ENCODE data around the gene STPG1. TPM values are rescaled to one million over a fixed set of nuclear protein-coding genes. Genes with fewer than 3 reads are reported as not detected.
A peak's percentile ranks its signal among the peaks of the same experiment; 100 is the strongest.

Gene STPG1
- total and polyA plus RNA-seq, 4 donors = 2.1 to 5.7 (median 3.7) TPM

DNA sequence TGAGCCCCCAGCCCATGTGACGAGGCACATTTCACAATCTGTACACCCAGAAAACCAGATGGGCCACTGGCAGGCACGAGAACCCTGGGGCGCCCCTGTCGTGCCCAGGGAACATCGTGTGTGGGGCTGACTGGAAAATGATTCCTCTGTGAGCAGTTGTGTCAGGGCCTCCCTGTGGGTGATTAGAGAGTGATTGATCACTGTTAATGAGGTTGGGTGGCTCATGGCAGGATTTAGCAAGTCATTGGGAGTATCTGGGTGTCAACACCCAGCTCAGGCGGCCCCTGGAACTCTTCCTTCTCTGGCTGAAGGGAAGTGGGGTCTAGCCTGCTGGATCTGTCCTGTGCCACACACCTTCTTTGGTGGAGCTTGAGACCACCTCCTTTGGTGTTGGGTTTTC lies 88.7 kb downstream of the STPG1 start:
- Histone ChIP-seq H3K27me3 (ENCODE audit: control insufficient read depth in 1 of 2, insufficient read depth in 2 of 2, low read length in 1 of 2) (no peaks in the 10 kb centered on the region), H3K4me1 (ENCODE audit: control insufficient read depth in 1 of 2, insufficient read depth in 2 of 2, low read length in 2 of 2) (no peaks in the 10 kb centered on the region), H3K4me3 (ENCODE audit: low read length in 2 of 2) (no peak overlapping the region), H3K9me3 (ENCODE audit: control insufficient read depth, low read length) (no peaks in the 10 kb centered on the region), H3K36me3 (ENCODE audit: control insufficient read depth in 1 of 2, insufficient read depth in 2 of 2, low read length in 1 of 2) (no peaks in the 10 kb centered on the region), H3K27ac (ENCODE audit: low read depth in 1 of 2, low read length in 2 of 2) (no peak overlapping the region)
- DNase-seq (no peak), ATAC-seq (ENCODE audit: low FRiP score) (no peak)
- intact Hi-C loops (cut with DNase I) = no loop called here
- WGBS, 2 donors = 82 to 91% methylated on average over 6 of the region's 6 CpGs

DNA sequence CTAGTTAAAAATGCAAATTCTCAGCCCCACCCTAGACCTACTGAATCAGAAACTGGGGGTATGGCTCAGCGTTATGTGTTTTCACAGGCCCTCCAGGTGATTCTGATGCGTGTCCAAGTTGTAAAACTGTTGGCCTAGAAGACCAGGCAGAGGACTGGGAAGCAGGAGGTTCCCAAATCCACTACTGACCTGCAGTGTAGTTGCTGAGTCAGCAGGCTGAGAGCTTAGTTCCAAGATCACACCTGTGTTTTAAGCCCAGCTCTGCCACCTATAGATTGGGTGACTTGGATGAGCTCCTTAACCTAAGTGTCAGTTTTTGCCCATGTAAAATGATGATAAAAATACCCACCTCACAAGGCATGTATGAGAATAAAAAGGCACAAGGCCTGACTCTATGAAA lies 90.3 kb downstream of the STPG1 start:
- ATAC-seq (ENCODE audit: low FRiP score) (no peak), DNase-seq (no peak)
- Histone ChIP-seq H3K27ac (ENCODE audit: low read depth in 1 of 2, low read length in 2 of 2) (no peak overlapping the region), H3K27me3 (ENCODE audit: control insufficient read depth in 1 of 2, insufficient read depth in 2 of 2, low read length in 1 of 2) (no peaks in the 10 kb centered on the region), H3K9me3 (ENCODE audit: control insufficient read depth, low read length) (no peaks in the 10 kb centered on the region), H3K4me1 (ENCODE audit: control insufficient read depth in 1 of 2, insufficient read depth in 2 of 2, low read length in 2 of 2) (no peaks in the 10 kb centered on the region), H3K36me3 (ENCODE audit: control insufficient read depth in 1 of 2, insufficient read depth in 2 of 2, low read length in 1 of 2) (no peaks in the 10 kb centered on the region), H3K4me3 (ENCODE audit: low read length in 2 of 2) (no peak overlapping the region)
- intact Hi-C loops (cut with DNase I) = no loop called here
- WGBS, 2 donors = 98 to 99% methylated on average over 2 of the region's 2 CpGs

DNA sequence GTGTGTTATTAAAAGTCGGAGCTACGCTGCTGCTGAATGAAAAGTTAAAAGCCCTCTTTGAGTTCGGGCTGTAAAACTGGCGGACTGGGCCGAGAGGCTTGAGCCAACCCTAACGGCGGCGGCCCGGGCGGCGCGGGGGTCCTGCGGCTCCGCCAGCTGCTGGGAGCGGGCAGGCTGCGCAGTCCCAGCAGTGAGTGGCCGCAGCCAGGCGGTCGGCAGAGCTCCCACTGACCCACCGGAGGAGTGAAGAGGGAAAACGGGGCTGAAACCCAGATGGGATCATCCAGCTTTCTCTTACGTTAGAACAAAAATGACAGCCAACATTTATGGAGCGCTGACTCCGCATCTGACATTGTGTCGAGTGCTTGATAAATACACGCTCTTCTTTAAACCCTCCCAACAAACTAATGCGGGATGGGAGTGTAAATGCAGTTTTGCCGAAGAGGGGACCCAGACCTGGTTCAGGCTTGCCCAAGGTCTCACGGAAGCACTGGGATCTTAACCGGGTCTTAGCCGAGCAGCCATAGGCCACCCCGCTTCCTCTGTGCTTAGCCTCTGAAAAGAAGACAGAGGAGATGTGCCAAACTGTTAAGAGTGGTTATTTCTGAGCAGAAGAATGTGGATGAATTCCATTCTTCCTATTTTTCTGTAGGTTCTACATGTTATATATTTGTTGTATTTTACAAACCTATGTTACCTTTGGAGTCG lies 91.0 kb downstream of the STPG1 start:
- H3K36me3 ChIP-seq (ENCODE audit: control insufficient read depth in 1 of 2, insufficient read depth in 2 of 2, low read length in 1 of 2) = no peaks in the 10 kb centered on the region
- DNase-seq (no peak), ATAC-seq (ENCODE audit: low FRiP score) (peak; percentile 24)
- intact Hi-C loops (cut with DNase I) = no loop called here
- H3K27me3 ChIP-seq (ENCODE audit: control insufficient read depth in 1 of 2, insufficient read depth in 2 of 2, low read length in 1 of 2) = no peaks in the 10 kb centered on the region
- no peaks in the 10 kb centered on the region for H3K9me3 ChIP-seq (ENCODE audit: control insufficient read depth, low read length)
- WGBS, 2 donors = 30 to 31% methylated on average over 33 of the region's 33 CpGs
- H3K4me3 ChIP-seq (ENCODE audit: low read length in 2 of 2) = peak overlapping the region; percentile 28 to 39
- H3K4me1 ChIP-seq (ENCODE audit: control insufficient read depth in 1 of 2, insufficient read depth in 2 of 2, low read length in 2 of 2) = no peaks in the 10 kb centered on the region
- H3K27ac ChIP-seq (ENCODE audit: low read depth in 1 of 2, low read length in 2 of 2) = no peak overlapping the region

DNA sequence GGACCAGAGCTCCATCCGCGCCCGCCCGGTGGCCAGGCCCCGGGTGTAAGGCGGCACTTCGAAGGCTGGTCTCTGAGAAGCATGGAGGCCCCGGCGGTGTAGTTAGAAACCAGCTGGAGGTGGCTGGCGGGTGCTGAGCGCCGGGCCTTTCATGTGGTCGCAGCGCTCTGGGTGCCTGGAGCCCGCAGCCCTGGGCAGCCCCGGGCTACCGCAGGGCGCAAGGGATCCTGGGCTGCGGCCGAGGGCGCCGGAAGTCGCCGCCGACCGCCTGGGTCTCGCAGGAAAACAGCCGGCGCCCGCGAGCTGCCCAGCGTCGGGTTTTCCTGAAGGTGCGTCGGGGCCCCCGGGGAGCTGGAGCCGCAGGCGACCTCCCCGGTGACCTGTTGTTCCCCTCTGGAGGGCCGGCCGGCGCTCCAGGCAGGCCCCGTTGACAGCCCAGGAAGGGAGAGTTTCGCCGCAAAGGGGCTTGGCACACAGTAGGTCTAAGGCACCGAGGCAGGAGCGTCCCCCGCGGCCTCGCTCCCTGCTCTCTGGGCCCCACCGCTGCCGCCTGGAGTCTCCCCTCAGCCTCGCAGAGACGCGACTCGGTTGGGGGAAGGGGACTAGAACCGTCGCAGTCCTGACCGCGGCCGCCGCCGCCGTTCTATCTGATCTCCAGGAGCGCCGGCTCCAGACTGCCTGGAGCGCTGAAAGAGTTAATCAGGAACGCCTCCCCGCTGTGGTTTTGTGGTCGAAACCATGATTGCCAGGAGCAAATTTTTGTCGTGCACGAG lies 91.7 kb downstream of the STPG1 start:
- no peaks in the 10 kb centered on the region for H3K36me3 ChIP-seq (ENCODE audit: control insufficient read depth in 1 of 2, insufficient read depth in 2 of 2, low read length in 1 of 2)
- H3K27ac ChIP-seq (ENCODE audit: low read depth in 1 of 2, low read length in 2 of 2) = peak overlapping the region in 1 of 2 donors; percentile 14
- H3K4me3 ChIP-seq (ENCODE audit: low read length in 2 of 2) = peak overlapping the region; percentile 28 to 39
- ATAC-seq (ENCODE audit: low FRiP score) (peak; percentile 81), DNase-seq (peak; percentile 72 to 83)
- H3K9me3 ChIP-seq (ENCODE audit: control insufficient read depth, low read length) = no peaks in the 10 kb centered on the region
- intact Hi-C loops (cut with DNase I) = no loop called here
- no peaks in the 10 kb centered on the region for H3K27me3 ChIP-seq (ENCODE audit: control insufficient read depth in 1 of 2, insufficient read depth in 2 of 2, low read length in 1 of 2)
- no peaks in the 10 kb centered on the region for H3K4me1 ChIP-seq (ENCODE audit: control insufficient read depth in 1 of 2, insufficient read depth in 2 of 2, low read length in 2 of 2)
- WGBS, 2 donors = 9% methylated on average over 71 to 72 of the region's 72 CpGs

DNA sequence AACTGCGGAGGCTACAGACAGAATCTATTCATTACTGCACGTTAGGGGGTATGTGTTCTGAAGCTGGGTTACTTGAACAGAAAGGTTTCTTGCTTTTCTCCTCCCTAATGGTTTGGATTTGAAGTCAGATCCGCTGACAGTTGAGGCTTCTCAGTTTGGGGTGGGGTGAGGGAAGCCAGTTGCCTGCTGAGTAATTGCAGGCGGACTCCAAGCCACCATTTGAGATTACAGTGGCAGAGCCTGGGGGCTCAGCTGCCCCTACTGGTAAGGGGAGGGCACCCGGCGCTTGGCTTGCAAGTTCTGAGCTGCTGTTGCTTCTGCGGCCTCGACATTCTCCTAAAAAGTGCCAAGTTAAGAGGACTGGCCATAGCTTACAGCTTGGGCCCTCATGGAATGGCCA lies 92.5 kb downstream of the STPG1 start:
- Histone ChIP-seq H3K4me3 (ENCODE audit: low read length in 2 of 2) (no peak overlapping the region), H3K4me1 (ENCODE audit: control insufficient read depth in 1 of 2, insufficient read depth in 2 of 2, low read length in 2 of 2) (no peaks in the 10 kb centered on the region), H3K27ac (ENCODE audit: low read depth in 1 of 2, low read length in 2 of 2) (no peak overlapping the region), H3K36me3 (ENCODE audit: control insufficient read depth in 1 of 2, insufficient read depth in 2 of 2, low read length in 1 of 2) (no peaks in the 10 kb centered on the region), H3K27me3 (ENCODE audit: control insufficient read depth in 1 of 2, insufficient read depth in 2 of 2, low read length in 1 of 2) (no peaks in the 10 kb centered on the region), H3K9me3 (ENCODE audit: control insufficient read depth, low read length) (no peaks in the 10 kb centered on the region)
- 94 to 95% methylated on average over 8 of the region's 8 CpGs for WGBS, 2 donors
- no peak for ATAC-seq (ENCODE audit: low FRiP score)
- DNase-seq = no peak
- intact Hi-C loops (cut with DNase I) = no loop called here

DNA sequence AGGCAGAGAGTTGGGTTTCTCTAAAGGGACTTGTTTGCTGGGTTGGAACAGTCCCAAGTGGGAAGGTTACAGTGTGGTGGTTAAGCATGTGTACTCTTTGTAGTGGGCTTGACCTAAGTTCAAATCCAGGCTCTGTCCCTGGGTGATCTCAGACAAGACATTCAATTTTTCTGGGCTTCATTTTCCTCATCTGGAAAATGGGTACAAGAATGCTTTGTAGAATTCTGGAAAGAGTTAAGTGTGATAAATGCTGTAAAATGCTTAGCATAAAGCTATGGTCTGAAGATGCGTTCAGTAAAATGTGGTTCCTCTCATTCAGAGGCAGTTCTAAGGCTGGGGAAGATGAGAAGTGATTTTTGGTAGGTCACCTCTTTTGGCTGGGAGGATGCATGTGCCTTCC lies 93.6 kb downstream of the STPG1 start:
- ATAC-seq (ENCODE audit: low FRiP score) (no peak), DNase-seq (no peak)
- Histone ChIP-seq H3K36me3 (ENCODE audit: control insufficient read depth in 1 of 2, insufficient read depth in 2 of 2, low read length in 1 of 2) (no peaks in the 10 kb centered on the region), H3K27me3 (ENCODE audit: control insufficient read depth in 1 of 2, insufficient read depth in 2 of 2, low read length in 1 of 2) (no peaks in the 10 kb centered on the region), H3K4me1 (ENCODE audit: control insufficient read depth in 1 of 2, insufficient read depth in 2 of 2, low read length in 2 of 2) (no peaks in the 10 kb centered on the region), H3K4me3 (ENCODE audit: low read length in 2 of 2) (no peak overlapping the region), H3K27ac (ENCODE audit: low read depth in 1 of 2, low read length in 2 of 2) (no peak overlapping the region), H3K9me3 (ENCODE audit: control insufficient read depth, low read length) (no peaks in the 10 kb centered on the region)
- intact Hi-C loops (cut with DNase I) = no loop called here
- WGBS, 2 donors = 96 to 99% methylated on average over 1 of the region's 1 CpG

DNA sequence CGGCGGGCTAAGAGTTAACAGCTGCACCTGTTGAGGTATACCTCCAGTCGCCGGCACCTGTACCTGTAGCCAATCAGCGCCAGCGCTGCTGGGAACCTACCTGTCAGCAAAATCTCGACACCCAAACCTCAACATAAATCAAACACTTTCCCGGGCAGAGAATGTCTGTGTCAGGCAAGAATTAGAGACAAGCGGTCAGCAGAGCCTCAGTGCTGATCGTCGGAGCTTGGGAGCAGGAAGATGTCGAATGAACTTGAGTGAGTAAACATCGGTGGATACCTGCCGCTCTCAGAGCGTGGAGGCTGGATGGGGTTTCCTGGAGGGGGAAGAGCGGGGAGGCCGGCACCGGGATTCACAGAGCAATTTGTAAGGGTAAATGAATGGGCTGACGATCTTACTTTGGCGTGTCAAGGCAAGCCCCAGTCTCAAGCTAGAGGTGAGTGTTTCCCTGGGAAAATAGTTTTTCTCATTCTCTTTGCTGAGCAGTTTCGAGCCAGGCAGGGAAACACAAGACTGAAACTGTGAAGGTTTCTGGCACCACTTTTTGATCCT lies 94.2 kb downstream of the STPG1 start, which contains the start of gene GRHL3:
Gene GRHL3 (plus strand): TSS at position 46 of the 552 bp plus-strand sequence. CDS start 195 bp downstream, at position 241.
- no peaks in the 10 kb centered on the region for H3K4me1 ChIP-seq (ENCODE audit: control insufficient read depth in 1 of 2, insufficient read depth in 2 of 2, low read length in 2 of 2)
- ATAC-seq (ENCODE audit: low FRiP score) = no peak
- 6 to 9% methylated on average over 21 of the region's 21 CpGs for WGBS, 2 donors
- intact Hi-C loops (cut with DNase I) = no loop called here
- H3K4me3 ChIP-seq (ENCODE audit: low read length in 2 of 2) = no peak within 1 kb of the TSS
- DNase-seq = no peak
- no peaks in the 10 kb centered on the region for H3K9me3 ChIP-seq (ENCODE audit: control insufficient read depth, low read length)
- no peaks in the 10 kb centered on the region for H3K27me3 ChIP-seq (ENCODE audit: control insufficient read depth in 1 of 2, insufficient read depth in 2 of 2, low read length in 1 of 2)
- H3K36me3 ChIP-seq (ENCODE audit: control insufficient read depth in 1 of 2, insufficient read depth in 2 of 2, low read length in 1 of 2) = no peaks in the 10 kb centered on the region
- no peak within 1 kb of the TSS for H3K27ac ChIP-seq (ENCODE audit: low read depth in 1 of 2, low read length in 2 of 2)

DNA sequence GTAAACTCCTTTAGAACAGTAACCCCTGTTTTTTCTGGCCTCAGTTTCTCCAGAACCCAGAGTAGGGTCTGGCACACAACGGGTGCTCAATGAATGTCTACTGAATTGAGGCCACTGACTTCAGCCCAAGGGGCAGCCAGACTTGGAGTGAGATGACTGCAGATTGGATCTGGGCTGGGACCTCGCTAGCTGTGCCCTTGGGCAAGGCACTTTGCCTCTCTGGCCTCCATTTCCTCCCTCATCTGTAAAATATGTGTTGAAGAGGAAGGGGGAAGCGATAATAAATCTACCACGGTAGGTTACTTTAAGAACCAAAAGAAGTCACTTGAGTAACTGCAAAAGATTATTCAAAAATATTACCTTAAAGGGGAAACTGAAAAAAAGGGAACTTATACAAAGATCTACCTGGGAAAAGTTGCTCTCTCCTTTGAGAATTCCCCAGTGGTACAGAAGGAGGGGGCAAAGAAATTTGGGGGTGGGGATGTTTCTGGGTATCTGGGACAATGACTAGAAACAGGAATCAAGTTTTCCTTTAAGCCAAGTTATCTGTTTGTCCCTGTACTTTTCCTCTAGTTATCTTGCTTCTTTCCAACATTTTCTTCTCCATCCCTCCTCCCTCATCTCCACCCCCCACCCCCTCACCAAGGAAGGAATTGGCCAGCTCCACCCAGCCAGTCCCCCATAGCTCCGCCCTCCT lies 94.8 kb downstream of the STPG1 start:
- Histone ChIP-seq H3K9me3 (ENCODE audit: control insufficient read depth, low read length) (no peaks in the 10 kb centered on the region), H3K27me3 (ENCODE audit: control insufficient read depth in 1 of 2, insufficient read depth in 2 of 2, low read length in 1 of 2) (no peaks in the 10 kb centered on the region), H3K27ac (ENCODE audit: low read depth in 1 of 2, low read length in 2 of 2) (no peak overlapping the region), H3K4me1 (ENCODE audit: control insufficient read depth in 1 of 2, insufficient read depth in 2 of 2, low read length in 2 of 2) (no peaks in the 10 kb centered on the region), H3K36me3 (ENCODE audit: control insufficient read depth in 1 of 2, insufficient read depth in 2 of 2, low read length in 1 of 2) (no peaks in the 10 kb centered on the region), H3K4me3 (ENCODE audit: low read length in 2 of 2) (no peak overlapping the region)
- ATAC-seq (ENCODE audit: low FRiP score) (no peak), DNase-seq (no peak)
- intact Hi-C loops (cut with DNase I) = no loop called here
- WGBS, 2 donors = 53 to 55% methylated on average over 5 of the region's 5 CpGs

Measured in aorta (tissue), 5 donors.